Right ventricle myocardium inferior (tissue), 1 donor: ENCODE data around the gene TMEM176B. TPM values are rescaled to one million over a fixed set of nuclear protein-coding genes. Genes with fewer than 3 reads are reported as not detected.
"Not testable (repeated sequence)": the region's sequence is repeated elsewhere in the genome, so short reads cannot be mapped to it uniquely, and the experiment has no call there.

Source experiments
- ATAC-seq: fragments of 200-7000 bp; cut with Tn5 transposase; one replicate; pipeline ENCODE4 v1.9.1; 2020; ENCODE audit warnings: mild to moderate bottlenecking, moderate library complexity
- DNase-seq: peaks from one replicate; pipeline ENCODE4 v3.0.0; 2021; ENCODE audit errors: missing footprints
- intact Hi-C: fragments of 100-400 bp; cut with DNase I; formaldehyde crosslinking; loops from one replicate; pipeline ENCODE4 v1.11.0; 2022
- total RNA-seq: library from RNA; stranded (reverse); fragmentation: NEBNext Ultra II Directional; extraction: Animal tissue kit (Norgen Biotek cat#: 25700); gene quantifications from one replicate; pipeline ENCODE4 v1.2.1, GENCODE V29; 2021
- donor health status: DM: no; HTN: yes; CAD: no; lungs with severe emphysema.

TMEM176B gene
- total RNA-seq, 1 donor from 2014 or later, result 43.1 TPM

DNA sequence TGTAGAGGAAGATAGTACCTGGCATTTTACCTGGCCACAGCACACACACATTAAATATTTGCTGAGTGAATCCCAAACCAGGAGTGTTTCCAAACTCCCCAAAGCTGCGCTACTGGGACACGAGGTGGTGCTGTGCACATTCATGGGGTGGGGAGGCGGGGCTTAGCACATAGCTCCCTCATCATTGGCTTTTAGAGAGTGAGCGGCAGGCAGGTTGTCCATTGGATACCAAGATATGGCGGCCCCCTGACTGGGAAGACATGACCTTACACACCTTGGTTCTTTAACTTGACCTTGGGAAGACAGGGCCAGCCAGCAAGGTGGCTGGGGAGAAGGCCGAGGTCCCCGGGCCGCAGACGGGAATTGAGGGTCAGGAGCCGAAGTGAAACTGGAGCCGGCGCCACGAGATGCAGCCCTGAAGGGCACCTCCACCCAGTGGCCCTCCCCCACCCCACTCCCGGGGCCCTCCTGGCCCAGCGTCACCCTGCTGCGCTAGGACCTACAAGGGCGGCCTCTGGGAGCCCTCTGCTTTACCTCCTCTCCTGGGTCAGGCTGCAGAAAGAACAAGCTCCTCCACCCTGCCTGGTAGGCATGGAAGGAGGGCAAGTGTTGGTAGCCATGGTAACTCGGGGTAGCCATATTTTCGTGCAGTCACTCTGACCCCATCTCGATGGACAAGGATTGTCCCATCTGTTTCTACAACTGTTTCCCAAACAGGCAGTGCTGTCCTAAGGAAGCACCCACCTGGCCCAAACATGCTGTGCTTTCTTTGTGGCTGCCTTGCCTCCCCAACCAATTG is 24.4 kb upstream of the TMEM176B start:
- DNase-seq, result no peak
- ATAC-seq, result no peak
- intact Hi-C loops, result loop anchor here (10.0 kb wide), 1 partner anchor 150 kb away; the partner anchor contains the start of gene KCNH2

GRCh38 chr7:150823484-150824126 is 23.4 kb upstream of the TMEM176B start:
- peak; percentile 81 for ATAC-seq
- intact Hi-C loops, result loop anchor here (10.0 kb wide), 1 partner anchor 151 kb away; the partner anchor contains the start of gene KCNH2
- DNase-seq, result no peak

GRCh38 chr7:150823043-150823442 is 22.9 kb upstream of the TMEM176B start:
- intact Hi-C loops, result loop anchor here (10.0 kb wide), 1 partner anchor 152 kb away; the partner anchor contains the start of gene KCNH2
- no peak for DNase-seq
- ATAC-seq, result no peak

GRCh38 chr7:150820578-150821198 is 20.5 kb upstream of the TMEM176B start:
- ATAC-seq, result no peak
- intact Hi-C loops, result loop anchor here (2.0 to 10.0 kb wide), 2 partner anchors 34 to 154 kb away; partner anchors contain the start of gene KCNH2
- DNase-seq, result no peak

DNA sequence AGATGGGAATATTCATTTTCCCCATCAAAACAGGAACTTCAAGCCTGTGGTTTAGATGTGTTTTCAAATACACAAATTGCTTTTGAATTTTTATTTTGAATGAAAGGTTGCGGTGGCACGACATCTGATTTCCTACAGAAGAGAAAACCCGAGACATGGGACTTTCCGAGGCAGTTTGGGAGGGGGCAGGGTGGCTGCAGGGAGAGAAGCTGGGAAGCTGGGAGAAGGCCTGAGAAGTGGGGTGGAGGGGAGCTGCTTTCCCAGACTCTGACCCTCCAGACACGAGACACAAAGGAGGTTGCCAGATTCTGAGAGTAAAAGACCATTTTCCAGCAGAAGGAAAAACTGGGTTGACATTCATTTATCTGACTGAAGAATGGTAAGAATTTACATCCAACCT is 20.0 kb upstream of the TMEM176B start:
- DNase-seq (no peak), ATAC-seq (no peak)
- intact Hi-C loops, result loop anchor here (2.0 to 10.0 kb wide), 2 partner anchors 33 to 155 kb away; partner anchors contain the start of gene KCNH2

DNA sequence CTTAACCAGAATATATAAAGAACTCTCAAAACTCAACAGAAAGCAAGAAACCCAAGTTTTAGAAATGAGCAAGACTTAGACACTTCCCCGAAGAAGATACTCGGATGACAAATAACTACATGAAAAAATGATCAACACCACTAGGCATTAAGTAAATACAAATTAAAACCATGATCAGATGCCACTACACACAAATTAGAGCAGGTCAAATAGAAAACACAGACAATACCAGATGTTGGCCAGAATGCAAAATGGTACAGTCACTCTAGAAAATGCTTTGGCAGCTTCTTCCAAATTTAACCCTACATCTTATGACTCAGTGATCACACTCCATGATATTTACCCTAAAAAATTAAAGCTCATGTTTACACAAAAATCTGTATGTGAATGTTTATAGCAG is 18.8 kb upstream of the TMEM176B start:
- intact Hi-C loops, result no loop called here
- ATAC-seq (no peak), DNase-seq (no peak)

GRCh38 chr7:150814328-150815001 is 14.3 kb upstream of the TMEM176B start:
- ATAC-seq (no peak), DNase-seq (no peak)
- intact Hi-C loops, result no loop called here

DNA sequence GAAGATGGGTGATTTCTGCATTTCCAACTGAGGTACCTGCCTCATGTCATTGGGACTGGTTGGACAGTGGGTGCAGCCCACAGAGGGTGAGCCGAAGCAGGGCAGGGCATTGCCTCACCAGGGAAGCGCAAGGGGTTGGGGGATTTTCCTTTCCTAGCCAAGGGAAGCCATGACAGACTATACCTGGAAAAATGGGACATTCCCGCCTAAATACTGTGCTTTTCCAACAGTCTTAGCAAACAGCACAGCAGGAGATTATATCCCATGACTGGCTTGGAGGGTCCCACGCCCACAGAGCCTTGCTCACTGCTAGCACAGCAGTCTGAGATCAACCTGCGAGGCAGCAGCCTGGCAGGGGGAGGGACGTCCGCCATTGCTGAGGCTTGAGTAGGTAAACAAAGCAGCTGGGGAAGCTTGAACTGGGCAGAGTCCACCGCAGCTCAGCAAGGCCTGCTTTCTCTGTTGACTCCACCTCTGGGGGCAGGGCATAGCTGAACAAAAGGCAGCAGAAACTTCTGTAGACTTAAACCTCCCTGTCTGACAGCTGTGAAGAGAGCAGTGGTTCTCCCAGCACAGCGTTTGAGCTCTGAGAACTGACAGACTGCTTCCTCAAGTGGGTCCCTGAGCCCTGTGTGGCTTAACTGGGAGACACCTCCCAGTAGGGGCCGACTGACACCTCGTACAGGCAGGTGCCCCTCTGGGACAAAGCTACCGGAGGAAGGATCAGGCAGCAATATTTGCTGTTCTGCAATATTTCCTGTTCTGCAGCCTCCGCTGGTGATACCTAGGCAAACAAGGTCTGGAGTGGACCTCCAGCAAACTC is 7.7 kb upstream of the TMEM176B start:
- intact Hi-C loops, DNase-seq, ATAC-seq: not testable (repeated sequence)

DNA sequence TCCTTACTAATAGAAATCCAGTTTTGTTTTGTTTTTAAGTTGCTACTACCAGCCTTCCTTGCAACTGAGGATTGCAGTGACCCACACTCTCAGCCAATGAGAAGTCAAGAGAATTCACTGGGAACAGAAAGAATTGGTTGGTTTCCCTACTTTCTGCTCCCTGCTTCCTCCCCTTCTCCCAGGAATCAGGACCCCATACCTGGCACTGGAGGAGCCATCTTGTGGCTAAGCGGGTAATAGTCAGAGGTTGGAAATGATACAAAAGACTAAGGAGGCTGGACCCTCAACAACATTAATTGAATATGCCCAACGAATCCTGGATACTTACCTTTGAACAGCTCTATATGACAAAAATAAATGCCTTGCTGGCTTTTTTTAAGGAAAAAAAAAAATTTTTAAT is 6.7 kb upstream of the TMEM176B start:
- intact Hi-C loops, result no loop called here
- DNase-seq, result no peak
- no peak for ATAC-seq

DNA sequence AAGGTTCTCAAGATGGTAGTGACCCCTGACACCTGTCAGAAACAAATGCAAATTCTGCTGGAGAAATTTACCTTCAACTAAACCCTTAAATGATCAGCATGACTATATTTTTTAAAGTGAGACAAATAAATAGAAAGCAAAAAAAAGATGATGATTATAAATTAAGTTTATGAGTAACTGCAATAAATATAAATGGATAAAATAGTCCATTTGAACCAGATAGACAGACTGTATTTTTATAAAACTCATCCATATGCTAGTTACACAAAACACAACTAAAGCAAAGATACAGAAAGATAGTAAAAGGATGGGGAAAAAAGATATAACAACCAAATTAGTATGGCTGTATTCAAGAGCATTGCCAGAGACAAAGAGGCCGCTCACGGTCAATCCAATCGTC is 6.3 kb upstream of the TMEM176B start:
- ATAC-seq (no peak), DNase-seq (no peak)
- intact Hi-C loops, result no loop called here

DNA sequence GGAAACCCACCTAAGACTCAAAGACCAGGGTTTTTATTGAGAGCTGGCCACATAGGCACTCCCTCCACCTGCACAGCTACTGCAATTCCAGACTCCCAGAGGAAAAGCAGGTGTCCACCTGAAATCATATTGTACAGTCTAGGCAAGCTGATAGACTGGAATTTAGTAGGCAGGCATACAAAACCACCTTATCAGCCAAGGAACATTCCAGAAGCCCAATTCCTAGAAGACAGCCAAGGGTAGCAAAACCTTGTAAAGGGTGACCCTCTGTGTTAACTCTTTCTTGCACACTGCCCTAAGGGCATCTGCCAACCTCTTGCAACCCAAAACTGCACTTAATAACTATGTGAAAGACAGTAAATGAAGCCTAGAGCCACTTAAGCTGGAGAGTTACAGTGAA is 5.7 kb upstream of the TMEM176B start:
- no peak for ATAC-seq
- DNase-seq, result no peak
- intact Hi-C loops, result no loop called here

- DNase-seq (no peak), ATAC-seq (no peak)
- intact Hi-C loops, result no loop called here
Observed at GRCh38 chr7:150804802-150805201, 4.6 kb upstream of the TMEM176B start.

DNA sequence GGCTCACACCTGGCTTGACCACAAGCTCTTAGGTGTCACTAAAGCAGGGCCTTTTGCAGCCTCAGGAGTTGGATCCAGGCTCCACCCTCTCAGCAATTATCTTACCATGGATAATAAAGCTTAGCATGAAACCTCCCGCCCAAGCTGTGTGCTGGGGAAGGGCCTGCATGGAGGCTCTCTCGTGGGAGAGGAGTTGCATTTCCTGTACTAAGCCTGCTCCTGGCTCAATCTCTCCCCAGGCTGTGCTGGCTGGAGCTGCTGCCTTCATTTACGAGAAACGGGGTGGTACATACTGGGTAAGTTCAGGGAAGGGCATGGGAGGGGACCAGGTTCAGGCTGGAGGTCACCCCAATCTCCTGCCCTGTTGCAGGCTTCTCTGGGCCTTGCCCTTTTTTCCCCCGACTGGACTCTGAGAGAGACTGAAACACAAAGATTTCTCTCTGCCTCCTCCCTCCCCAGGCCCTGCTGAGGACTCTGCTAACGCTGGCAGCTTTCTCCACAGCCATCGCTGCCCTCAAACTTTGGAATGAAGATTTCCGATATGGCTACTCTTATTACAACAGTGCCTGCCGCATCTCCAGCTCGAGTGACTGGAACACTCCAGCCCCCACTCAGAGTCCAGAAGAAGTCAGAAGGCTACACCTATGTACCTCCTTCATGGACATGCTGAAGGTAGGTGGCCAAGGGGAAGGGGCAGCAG is 3.1 kb upstream of the TMEM176B start:
- no peak for ATAC-seq
- no peak for DNase-seq
- intact Hi-C loops, result no loop called here

- ATAC-seq (no peak), DNase-seq (no peak)
- intact Hi-C loops, result no loop called here
Observed at GRCh38 chr7:150801946-150802771, 2.0 kb upstream of the TMEM176B start.

DNA sequence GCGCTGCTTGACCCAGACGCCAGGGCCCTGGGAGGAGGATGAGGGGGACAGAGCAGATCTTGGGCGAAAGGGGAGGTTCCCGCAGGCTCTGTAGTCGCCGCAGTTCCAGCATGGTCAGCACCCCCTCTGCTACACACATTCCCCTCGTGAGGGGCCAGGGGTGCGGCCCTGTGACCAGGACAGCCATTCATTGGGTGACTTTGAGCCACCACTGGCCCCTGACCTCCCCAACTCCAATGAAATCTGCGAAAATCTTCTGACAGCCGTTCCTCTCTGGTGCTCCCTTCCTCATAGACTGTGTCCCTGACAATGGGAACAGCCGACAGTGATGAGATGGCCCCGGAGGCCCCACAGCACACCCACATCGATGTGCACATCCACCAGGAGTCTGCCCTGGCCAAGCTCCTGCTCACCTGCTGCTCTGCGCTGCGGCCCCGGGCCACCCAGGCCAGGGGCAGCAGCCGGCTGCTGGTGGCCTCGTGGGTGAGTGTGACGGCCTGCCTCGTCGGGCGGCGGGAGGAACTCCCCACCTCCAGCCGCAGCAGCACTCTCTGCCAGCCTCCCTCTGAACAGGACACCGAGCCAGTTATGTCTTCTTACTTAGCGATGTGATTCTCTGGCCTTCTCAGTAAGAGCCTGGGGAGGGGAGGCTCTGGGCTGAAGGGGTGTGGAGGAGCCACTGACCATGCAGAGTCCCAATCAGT is 1.2 kb upstream of the TMEM176B start:
- ATAC-seq (peak; percentile 18), DNase-seq (no peak)
- intact Hi-C loops, result no loop called here

GRCh38 chr7:150800581-150801241 is 547 bp upstream of the TMEM176B start, which contains the start of gene TMEM176A:
Gene TMEM176A (plus strand): TSS chr7:150800769. CDS start chr7:150801551, 782 bp downstream.
- no peak for DNase-seq
- intact Hi-C loops, result no loop called here
- ATAC-seq, result peak; percentile 49
